ENCODE data around the gene LTC4S. TPM values are rescaled to one million over a fixed set of nuclear protein-coding genes. Genes with fewer than 3 reads are reported as not detected.
A peak's percentile ranks its signal among the peaks of the same experiment; 100 is the strongest.

LTC4S gene
- total RNA-seq, 4 donors from 2014 or later = 7.5 to 8.8 (median 8.2) TPM; not detected in 1

DNA sequence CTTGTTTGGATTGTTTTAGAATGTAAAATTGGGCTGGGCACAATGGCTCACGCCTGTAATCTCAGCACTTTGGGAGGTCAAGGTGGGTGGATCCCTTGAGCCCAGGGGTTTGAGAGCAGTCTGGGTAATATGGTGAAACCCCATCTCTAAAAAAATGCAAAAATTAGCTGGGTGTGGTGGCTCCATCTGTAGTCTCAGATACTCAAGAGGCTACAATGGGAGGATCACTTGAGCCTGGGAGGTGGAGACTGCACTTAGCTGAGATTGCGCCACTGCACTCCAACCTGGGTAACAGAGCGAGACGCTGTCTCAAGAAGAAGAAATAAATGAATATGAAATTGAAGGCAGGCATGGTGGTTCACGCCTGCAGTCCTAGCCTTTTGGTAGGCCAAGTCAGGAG lies 39.8 kb upstream of the LTC4S start:
- Histone ChIP-seq H3K27ac (no peak overlapping the region), H3K4me1 (peaks cover 0 to 82% (median 4%) of the 10 kb centered on the region in 3 donors), H3K36me3 (peaks cover 0 to 8% of the 10 kb centered on the region in 2 donors), H3K9me3 (no peaks in the 10 kb centered on the region), H3K27me3 (no peaks in the 10 kb centered on the region), H3K4me3 (no peak overlapping the region)
- 95 to 100% methylated on average over 1 to 4 of the region's 5 CpGs for WGBS, 2 donors (ENCODE audit: low coverage in 1 of 2)
- TF ChIP-seq POLR2AphosphoS5 (IDR thresholded peaks at IDR 0.05) (no peak), POLR2A (IDR thresholded peaks at IDR 0.05) (no peak), EP300 (IDR thresholded peaks at IDR 0.05) (no peak)
- TF ChIP-seq, protein P1, sequence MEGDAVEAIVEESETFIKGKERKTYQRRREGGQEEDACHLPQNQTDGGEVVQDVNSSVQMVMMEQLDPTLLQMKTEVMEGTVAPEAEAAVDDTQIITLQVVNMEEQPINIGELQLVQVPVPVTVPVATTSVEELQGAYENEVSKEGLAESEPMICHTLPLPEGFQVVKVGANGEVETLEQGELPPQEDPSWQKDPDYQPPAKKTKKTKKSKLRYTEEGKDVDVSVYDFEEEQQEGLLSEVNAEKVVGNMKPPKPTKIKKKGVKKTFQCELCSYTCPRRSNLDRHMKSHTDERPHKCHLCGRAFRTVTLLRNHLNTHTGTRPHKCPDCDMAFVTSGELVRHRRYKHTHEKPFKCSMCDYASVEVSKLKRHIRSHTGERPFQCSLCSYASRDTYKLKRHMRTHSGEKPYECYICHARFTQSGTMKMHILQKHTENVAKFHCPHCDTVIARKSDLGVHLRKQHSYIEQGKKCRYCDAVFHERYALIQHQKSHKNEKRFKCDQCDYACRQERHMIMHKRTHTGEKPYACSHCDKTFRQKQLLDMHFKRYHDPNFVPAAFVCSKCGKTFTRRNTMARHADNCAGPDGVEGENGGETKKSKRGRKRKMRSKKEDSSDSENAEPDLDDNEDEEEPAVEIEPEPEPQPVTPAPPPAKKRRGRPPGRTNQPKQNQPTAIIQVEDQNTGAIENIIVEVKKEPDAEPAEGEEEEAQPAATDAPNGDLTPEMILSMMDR (IDR thresholded peaks at IDR 0.05) = no peak
- ATAC-seq = no peak

DNA sequence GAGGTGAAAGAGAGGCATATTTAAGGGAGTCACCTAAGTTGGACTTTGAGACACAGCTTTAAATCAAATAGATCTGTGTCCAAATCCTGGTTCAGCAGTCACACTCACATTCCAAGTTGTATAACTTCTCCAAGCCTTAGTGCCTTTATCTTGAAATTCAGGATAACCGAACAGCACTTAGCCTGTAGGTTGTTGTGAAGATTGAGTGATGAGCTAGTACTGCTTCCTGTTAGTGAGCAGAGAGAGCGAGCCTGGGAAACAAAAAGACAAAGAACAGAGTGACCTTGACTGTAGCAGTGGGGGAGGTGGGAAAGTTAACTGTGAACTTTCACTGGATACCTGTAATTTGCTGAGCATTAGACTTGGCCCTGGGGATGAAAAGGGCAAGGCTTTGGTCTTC lies 38.8 kb upstream of the LTC4S start:
- ATAC-seq = no peak
- Histone ChIP-seq H3K36me3 (no peaks in the 10 kb centered on the region), H3K27me3 (no peaks in the 10 kb centered on the region), H3K9me3 (no peaks in the 10 kb centered on the region), H3K27ac (peak overlapping the region in 1 of 4 donors; percentile 15), H3K4me1 (peaks cover 0 to 82% (median 4%) of the 10 kb centered on the region in 3 donors), H3K4me3 (no peak overlapping the region)
- WGBS, 2 donors (ENCODE audit: low coverage in 1 of 2) = 18 to 25% methylated on average over 2 of the region's 2 CpGs
- TF ChIP-seq, protein P1 (IDR thresholded peaks at IDR 0.05) = no peak
- no peak for TF ChIP-seq POLR2AphosphoS5 (IDR thresholded peaks at IDR 0.05)
- no peak for TF ChIP-seq EP300 (IDR thresholded peaks at IDR 0.05)
- no peak for TF ChIP-seq POLR2A (IDR thresholded peaks at IDR 0.05)

DNA sequence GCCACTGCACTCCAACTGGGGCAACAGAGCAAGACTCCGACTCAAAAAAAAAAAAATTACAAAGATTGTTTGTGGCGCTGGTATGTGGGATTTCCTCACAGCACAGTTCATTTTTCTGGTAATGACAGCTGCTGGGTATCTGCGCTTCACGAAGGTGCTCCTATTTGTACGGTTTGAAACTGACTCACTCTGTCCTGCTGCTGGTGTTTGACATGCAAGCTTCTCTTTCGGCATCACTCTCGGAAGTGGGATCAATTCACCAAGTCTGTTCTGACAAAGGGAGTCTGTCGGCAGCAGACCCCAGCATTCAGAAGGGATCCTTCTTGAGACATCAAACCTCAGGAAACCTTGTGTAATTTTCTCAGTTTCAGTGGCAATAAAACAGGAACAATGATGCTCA lies 34.8 kb upstream of the LTC4S start:
- 74 to 84% methylated on average over 6 to 8 of the region's 8 CpGs for WGBS, 2 donors (ENCODE audit: low coverage in 1 of 2)
- Histone ChIP-seq H3K4me3 (no peak overlapping the region), H3K9me3 (no peaks in the 10 kb centered on the region), H3K36me3 (no peaks in the 10 kb centered on the region), H3K4me1 (peaks cover 9 to 95% (median 24%) of the 10 kb centered on the region in 3 donors), H3K27ac (no peak overlapping the region), H3K27me3 (no peaks in the 10 kb centered on the region)
- ATAC-seq = no peak
- TF ChIP-seq, protein P1 (IDR thresholded peaks at IDR 0.05) = no peak

GRCh38 chr5:179759581-179760551 lies 33.9 kb upstream of the LTC4S start:
- Histone ChIP-seq H3K4me3 (no peak overlapping the region), H3K27me3 (no peaks in the 10 kb centered on the region), H3K27ac (no peak overlapping the region), H3K4me1 (peaks cover 6 to 95% (median 29%) of the 10 kb centered on the region in 3 donors), H3K36me3 (no peaks in the 10 kb centered on the region), H3K9me3 (no peaks in the 10 kb centered on the region)
- no peak for TF ChIP-seq POLR2AphosphoS5 (IDR thresholded peaks at IDR 0.05)
- TF ChIP-seq POLR2A (IDR thresholded peaks at IDR 0.05) = no peak
- TF ChIP-seq EP300 (IDR thresholded peaks at IDR 0.05) = no peak
- TF ChIP-seq, protein P1 (IDR thresholded peaks at IDR 0.05) = no peak
- WGBS, 2 donors (ENCODE audit: low coverage in 1 of 2) = 70 to 89% methylated on average over 4 to 9 of the region's 9 CpGs
- ATAC-seq = no peak
